Endothelial cell of umbilical vein (primary cell): ENCODE measurements around the gene KLHL36. TPM values are rescaled to one million over a fixed set of nuclear protein-coding genes. Genes with fewer than 3 reads are reported as not detected.

Experiments used
- BruUV-seq: library from RNA; stranded (reverse); fragments of 400-500 nt; replicated peaks from 2 replicates; lab custom pipeline; 2021; lab: Mats Ljungman, UMichigan
- CTCF ChIA-PET: fragments of 300-600, 350-600 bp; sonication (Branson Sonifier 250); formaldehyde crosslinking; loops from one replicate; lab custom pipeline; 2021; ENCODE audit warnings: antibody characterized with exemption, inconsistent platforms; lab: Charles Lee
- POLR2A ChIA-PET: fragments of 300-600, 350-600 bp; sonication (Branson Sonifier 250); formaldehyde crosslinking; loops from one replicate; lab custom pipeline; 2021; ENCODE audit warnings: antibody characterized with exemption, inconsistent platforms; lab: Charles Lee
- DNase-seq: peaks from one replicate; pipeline ENCODE4 v3.0.0-alpha.2; 2011; ENCODE audit warnings: low read depth, low spot score
- FAIRE-seq: peaks from 2 replicates; lab custom pipeline; 2011; peaks lifted over from hg19 to GRCh38; lab: Jason Lieb, UNC
- H2AFZ ChIP-seq: 2 replicates; pipeline ENCODE4 v1.6.0; 2012; ENCODE audit warnings: low read depth, low read length, control low read depth, inconsistent platforms
- H3K27ac ChIP-seq: 2 replicates; pipeline ENCODE4 v1.5.1; 2011; ENCODE audit warnings: low read depth, mild to moderate bottlenecking, control low read depth, low read length, moderate library complexity; ENCODE audit not compliant: insufficient read depth
- H3K27me3 ChIP-seq, 2 experiments: 2 replicates each; pipeline versions ENCODE4 v1.6.0 to v1.6.1; 2011; ENCODE audit warnings: low read length in 2 of 2, mixed read lengths in 1 of 2; ENCODE audit not compliant: control insufficient read depth in 2 of 2, insufficient read depth in 2 of 2
- H3K36me3 ChIP-seq, 2 experiments: 2 replicates in 1 of 2; 3 replicates in 1 of 2; pipeline ENCODE4 v1.5.1; 2011; ENCODE audit warnings: low read length in 2 of 2, mild to moderate bottlenecking in 1 of 2, moderate library complexity in 1 of 2; ENCODE audit not compliant: control insufficient read depth in 2 of 2, insufficient read depth in 2 of 2; ENCODE audit errors: extremely low read depth in 1 of 2
- H3K4me1 ChIP-seq: 3 replicates; pipeline ENCODE4 v1.5.1; 2011; ENCODE audit warnings: mild to moderate bottlenecking, low read length; ENCODE audit not compliant: control insufficient read depth, insufficient read depth; ENCODE audit errors: extremely low read depth
- H3K4me2 ChIP-seq: 2 replicates; pipeline ENCODE4 v1.6.1; 2011; ENCODE audit warnings: low read length, control low read depth, mixed read lengths; ENCODE audit not compliant: insufficient read depth
- H3K4me3 ChIP-seq, 3 experiments: fragments of 200-600 bp in 1 of 3; sonication (generic), shearing (Covaris generic) in 1 of 3; replicated peaks in 1 of 3; 2 replicates each; pipeline ENCODE4 v1.5.1; 2011 to 2016; ENCODE audit warnings: control low read depth in 3 of 3, low read length in 3 of 3, mild to moderate bottlenecking in 2 of 3, inconsistent platforms in 1 of 3, low read depth in 1 of 3, moderate library complexity in 1 of 3; ENCODE audit not compliant: insufficient read depth in 1 of 3
- H3K79me2 ChIP-seq: 2 replicates; pipeline ENCODE4 v1.6.0; 2012; ENCODE audit warnings: low read length, inconsistent platforms; ENCODE audit not compliant: control insufficient read depth, insufficient read depth
- H3K9ac ChIP-seq: replicated peaks from 2 replicates; pipeline ENCODE3; 2011; ENCODE audit warnings: low read length, control low read depth; ENCODE audit not compliant: insufficient read depth; ENCODE audit errors: extremely low read depth
- H3K9me1 ChIP-seq: replicated peaks from 3 replicates; pipeline ENCODE4 v1.6.0; 2011; ENCODE audit warnings: mild to moderate bottlenecking, low read length; ENCODE audit not compliant: control insufficient read depth, insufficient read depth; ENCODE audit errors: extremely low read depth
- H3K9me3 ChIP-seq: replicated peaks from 2 replicates; pipeline ENCODE4 v1.5.1; 2012; ENCODE audit warnings: low read length, inconsistent platforms; ENCODE audit not compliant: control insufficient read depth, insufficient read depth
- H4K20me1 ChIP-seq: replicated peaks from 2 replicates; pipeline ENCODE3; 2011; ENCODE audit warnings: mild to moderate bottlenecking, low read length; ENCODE audit not compliant: control insufficient read depth, insufficient read depth; ENCODE audit errors: extremely low read depth
- CTCF ChIP-seq, 2 donors: IDR thresholded peaks; 1 replicate in 1 of 2; 2 replicates in 1 of 2; pipeline ENCODE4 v1.5.1; 2011; ENCODE audit warnings: low read length in 2 of 2, mild to moderate bottlenecking in 2 of 2, moderate library complexity in 2 of 2, control low read depth in 1 of 2, inconsistent platforms in 1 of 2, low read depth in 1 of 2; ENCODE audit not compliant: insufficient read depth in 1 of 2; ENCODE audit errors: extremely low read depth in 1 of 2
- EZH2 ChIP-seq: IDR thresholded peaks from 2 replicates; pipeline ENCODE4 v1.6.1; 2012; ENCODE audit warnings: borderline replicate concordance, low read depth, mild to moderate bottlenecking, moderate library complexity, low read length, inconsistent platforms; ENCODE audit not compliant: severe bottlenecking
- FOS ChIP-seq: IDR thresholded peaks from 2 replicates; pipeline ENCODE4 v1.6.1; 2011; ENCODE audit warnings: mild to moderate bottlenecking, low read length, moderate library complexity, borderline replicate concordance; ENCODE audit not compliant: insufficient read depth
- GATA2 ChIP-seq: IDR thresholded peaks from 2 replicates; pipeline ENCODE4 v1.7.0; 2011; ENCODE audit warnings: low read depth, mild to moderate bottlenecking, moderate library complexity, mixed read lengths, low read length; ENCODE audit not compliant: insufficient read length, insufficient read depth
- JUN ChIP-seq: IDR thresholded peaks from 2 replicates; pipeline ENCODE4 v1.6.1; 2011; ENCODE audit warnings: borderline replicate concordance, low read depth; ENCODE audit not compliant: insufficient read length, insufficient read depth
- MYC ChIP-seq: IDR thresholded peaks from one replicate; pipeline ENCODE4 v1.6.1; 2011; ENCODE audit warnings: mild to moderate bottlenecking, low read depth, low read length
- POLR2A ChIP-seq: IDR thresholded peaks from 2 replicates; pipeline ENCODE4 v1.6.1; 2012; ENCODE audit warnings: low read depth, mild to moderate bottlenecking, control low read depth, low read length
- POLR2AphosphoS5 ChIP-seq: IDR thresholded peaks from 2 replicates; pipeline ENCODE4 v1.6.1; 2012; ENCODE audit warnings: low read depth, mild to moderate bottlenecking, control low read depth, low read length, moderate library complexity; ENCODE audit not compliant: insufficient read depth
- dilution Hi-C: fragments of 300-500 bp; cut with MboI; formaldehyde crosslinking; loops from one replicate; pipeline ENCODE4 v1.15.0; 2019; ENCODE audit warnings: low sequenced_read_pairs; ENCODE audit not compliant: extremely low pct_ligation_motif_present
- intact Hi-C: fragments of 100-400 bp; cut with micrococcal nuclease; formaldehyde crosslinking; loops from one replicate; pipeline ENCODE4 v1.10.0; 2022
- polyA plus RNA-seq, 4 experiments: library from polyadenylated mRNA; depleted of rRNA in 3 of 4; stranded (reverse) in 3 of 4; unstranded in 1 of 4; fragments of >200 nt; gene quantifications; 2 replicates each; pipeline versions ENCODE4 v1.2.1 to v1.2.3, GENCODE V29; 2011 to 2012; ENCODE audit warnings: missing spikeins in 1 of 4
- total RNA-seq: library from RNA; stranded (reverse); gene quantifications from 2 replicates; pipeline ENCODE4 v1.2.3, GENCODE V29; 2021
- TF ChIP-seq, protein P1 (sequence below): IDR thresholded peaks from 2 replicates; pipeline ENCODE4 v1.6.1; 2011; ENCODE audit not compliant: insufficient read depth, insufficient read length

KLHL36 gene
- total and polyA plus RNA-seq, 2 donors (not counting 3 experiments of a cell fraction or from before 2014, with no cell fraction given) = 31.3 to 38.8 TPM

GRCh38 chr16:84605339-84605848 is 42.9 kb upstream of the KLHL36 start:
- no TSS peak for BruUV-seq
- H3K4me1 ChIP-seq = peaks cover 36% of the 10 kb centered on the region
- POLR2A ChIA-PET = interaction anchor here (0.6 kb wide), 1 partner anchor 1405 kb away, joined by 3 read pairs; no protein-coding TSS in a partner anchor

More at GRCh38 chr16:84605339-84605848, 42.9 kb upstream of the KLHL36 start:
- Histone ChIP-seq H3K36me3 (peaks cover 0 to 3% of the 10 kb centered on the region in 2 experiments), H4K20me1 (no peaks in the 10 kb centered on the region), H3K79me2 (peaks cover 70% of the 10 kb centered on the region), H3K4me3 (no peak overlapping the region), H3K9me1 (no peaks in the 10 kb centered on the region), H2AFZ (no peak overlapping the region), H3K9ac (no peak overlapping the region), H3K27me3 (no peaks in the 10 kb centered on the region), H3K4me2 (no peak overlapping the region), H3K27ac (no peak overlapping the region), H3K9me3 (no peaks in the 10 kb centered on the region)
- FAIRE-seq (no peak), DNase-seq (no peak)
- TF ChIP-seq GATA2 = no peak
- no peak for TF ChIP-seq FOS
- TF ChIP-seq CTCF (IDR thresholded peaks at IDR 0.05; ENCODE audit: extremely low read depth in 1 of 2, insufficient read depth in 1 of 2, low read depth in 1 of 2, low read length in 2 of 2) = no peak
- TF ChIP-seq POLR2AphosphoS5 = no peak
- no peak for TF ChIP-seq MYC
- no peak for TF ChIP-seq POLR2A
- TF ChIP-seq, protein P1, sequence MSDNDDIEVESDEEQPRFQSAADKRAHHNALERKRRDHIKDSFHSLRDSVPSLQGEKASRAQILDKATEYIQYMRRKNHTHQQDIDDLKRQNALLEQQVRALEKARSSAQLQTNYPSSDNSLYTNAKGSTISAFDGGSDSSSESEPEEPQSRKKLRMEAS = no peak
- TF ChIP-seq JUN = no peak
- TF ChIP-seq EZH2 = no peak
- intact Hi-C loops = no loop called here
- dilution Hi-C loops = loop anchor here (25.0 kb wide), 1 partner anchor 93 kb away; the partner anchor contains the start of gene MEAK7
- CTCF ChIA-PET = no interaction called here
